HL-60 (cell line): ENCODE measurements around the gene CST8.

Experiments
- GABPA ChIP-seq: IDR thresholded peaks from 2 replicates; pipeline ENCODE4 v1.6.1; 2012; ENCODE audit warnings: low read depth
- POLR2AphosphoS5 ChIP-seq: IDR thresholded peaks from 2 replicates; pipeline ENCODE4 v1.6.1; 2012; ENCODE audit warnings: low read depth
- SPI1 ChIP-seq: IDR thresholded peaks from 2 replicates; pipeline ENCODE4 v1.6.1; 2012; ENCODE audit warnings: low read depth, mild to moderate bottlenecking, borderline replicate concordance
- TF ChIP-seq, protein P1 (sequence below): IDR thresholded peaks from one replicate; pipeline ENCODE4 v1.5.1; 2011; ENCODE audit warnings: low read length, control low read depth, inconsistent platforms; ENCODE audit not compliant: insufficient read depth

DNA sequence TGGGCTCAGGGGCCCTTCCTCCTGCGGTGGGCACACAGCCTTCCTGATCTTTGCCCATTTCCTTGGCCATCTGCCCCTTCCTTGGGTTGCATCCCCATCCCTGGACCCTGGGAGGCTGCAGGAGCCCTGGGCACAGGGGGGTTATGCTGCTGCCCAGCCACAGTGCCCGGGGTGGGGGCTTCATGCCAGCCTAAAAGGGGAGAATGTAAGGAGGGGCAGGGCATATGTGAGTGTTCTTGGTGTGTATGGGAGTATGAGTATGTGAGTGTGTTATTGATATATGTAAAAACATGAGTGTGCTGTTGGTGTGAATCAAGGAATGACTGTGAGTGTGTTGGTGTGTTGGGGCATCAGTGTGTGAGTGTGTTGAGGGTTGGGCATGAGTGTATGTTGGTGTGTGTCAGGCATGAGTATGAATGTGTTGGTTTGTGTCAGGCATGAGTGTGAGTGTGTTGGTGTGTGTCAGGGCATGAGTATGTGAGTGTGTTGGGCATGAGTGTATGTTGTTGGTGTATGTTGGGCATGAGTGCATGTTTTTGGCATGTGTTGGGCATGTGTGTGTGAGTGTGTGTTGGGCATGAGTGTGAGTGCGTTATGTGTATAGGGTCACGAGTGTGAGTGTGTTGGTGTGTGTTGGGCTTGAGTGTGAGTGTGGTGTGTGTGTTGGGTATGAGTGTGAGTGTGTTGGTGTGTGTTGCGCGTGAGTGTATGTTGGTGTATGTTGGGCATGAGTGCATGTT lies 14.7 kb upstream of the CST8 start:
- TF ChIP-seq, protein P1, sequence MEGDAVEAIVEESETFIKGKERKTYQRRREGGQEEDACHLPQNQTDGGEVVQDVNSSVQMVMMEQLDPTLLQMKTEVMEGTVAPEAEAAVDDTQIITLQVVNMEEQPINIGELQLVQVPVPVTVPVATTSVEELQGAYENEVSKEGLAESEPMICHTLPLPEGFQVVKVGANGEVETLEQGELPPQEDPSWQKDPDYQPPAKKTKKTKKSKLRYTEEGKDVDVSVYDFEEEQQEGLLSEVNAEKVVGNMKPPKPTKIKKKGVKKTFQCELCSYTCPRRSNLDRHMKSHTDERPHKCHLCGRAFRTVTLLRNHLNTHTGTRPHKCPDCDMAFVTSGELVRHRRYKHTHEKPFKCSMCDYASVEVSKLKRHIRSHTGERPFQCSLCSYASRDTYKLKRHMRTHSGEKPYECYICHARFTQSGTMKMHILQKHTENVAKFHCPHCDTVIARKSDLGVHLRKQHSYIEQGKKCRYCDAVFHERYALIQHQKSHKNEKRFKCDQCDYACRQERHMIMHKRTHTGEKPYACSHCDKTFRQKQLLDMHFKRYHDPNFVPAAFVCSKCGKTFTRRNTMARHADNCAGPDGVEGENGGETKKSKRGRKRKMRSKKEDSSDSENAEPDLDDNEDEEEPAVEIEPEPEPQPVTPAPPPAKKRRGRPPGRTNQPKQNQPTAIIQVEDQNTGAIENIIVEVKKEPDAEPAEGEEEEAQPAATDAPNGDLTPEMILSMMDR, result no peak
- no peak for TF ChIP-seq POLR2AphosphoS5
- no peak for TF ChIP-seq SPI1
- TF ChIP-seq GABPA, result no peak
